Body of pancreas (tissue), 4 donors: ENCODE data around the gene PILRA. TPM values are rescaled to one million over a fixed set of nuclear protein-coding genes. Genes with fewer than 3 reads are reported as not detected.

Source experiments
- ATAC-seq: fragments of 150-250 bp; one replicate; pipeline ENCODE4 v1.9.1; 2016
- DNase-seq, 4 donors: peaks; one replicate each; pipeline ENCODE4 v3.0.0-alpha.2; 2019
- H3K27ac ChIP-seq, 4 donors: fragments of 200-600 bp; sonication (generic); 1 replicate in 3 of 4; 2 replicates in 1 of 4; pipeline versions ENCODE4 v1.5.1 to v1.6.1; 2016 to 2019; ENCODE audit warnings: mild to moderate bottlenecking in 1 of 4, mixed read lengths in 1 of 4, moderate library complexity in 1 of 4
- H3K27me3 ChIP-seq, 2 donors: fragments of 200-600 bp; sonication (generic); one replicate each; pipeline ENCODE4 v1.6.0; 2016; ENCODE audit warnings: mild to moderate bottlenecking in 1 of 2
- H3K36me3 ChIP-seq, 2 donors: fragments of 200-600 bp; sonication (generic); replicated peaks in 1 of 2; 2 replicates each; pipeline ENCODE4 v1.5.1; 2016; ENCODE audit warnings: low read depth in 2 of 2; ENCODE audit not compliant: insufficient read depth in 1 of 2
- H3K4me1 ChIP-seq: fragments of 200-600 bp; sonication (generic); one replicate; pipeline ENCODE4 v1.6.0; 2016
- H3K4me3 ChIP-seq, 2 donors: fragments of 200-600 bp; sonication (generic); 1 replicate in 1 of 2; 2 replicates in 1 of 2; pipeline ENCODE4 v1.5.1; 2016 to 2019
- H3K9me3 ChIP-seq, 3 donors: fragments of 200-600 bp; sonication (generic); 1 replicate in 2 of 3; 2 replicates in 1 of 3; pipeline ENCODE4 v1.5.1; 2016
- POLR2A ChIP-seq, 3 donors: fragments of 450-650 bp; IDR thresholded peaks; one replicate each; pipeline ENCODE4 v1.6.1; 2016; ENCODE audit warnings: antibody characterized with exemption in 3 of 3, mild to moderate bottlenecking in 2 of 3
- WGBS, 2 donors: methylation state at CpG; one replicate each; pipeline ENCODE4 v1.1.5; 2017; 5-methylcytosine and 5-hydroxymethylcytosine counted together
- intact Hi-C: fragments of 100-400 bp; cut with DNase I; formaldehyde crosslinking; loops from one replicate; pipeline ENCODE4 v1.15.1; 2023
- total RNA-seq, 2 donors: library from RNA; depleted of rRNA; stranded (reverse); fragments of >200 nt; gene quantifications; one replicate each; pipeline ENCODE4 v1.1.0, GENCODE V29; 2016
- TF ChIP-seq, protein P1 (sequence below), 7 experiments: fragments of 450-650 bp in 4 of 7; fragments of 200-600 bp in 3 of 7; sonication (generic) in 3 of 7; IDR thresholded peaks; one replicate each; pipeline ENCODE4 v1.5.1; 2016 to 2019; ENCODE audit warnings: antibody characterized with exemption in 7 of 7

The PILRA gene
- total RNA-seq, 2 donors from 2014 or later = 7.0 TPM; not detected in 1

DNA sequence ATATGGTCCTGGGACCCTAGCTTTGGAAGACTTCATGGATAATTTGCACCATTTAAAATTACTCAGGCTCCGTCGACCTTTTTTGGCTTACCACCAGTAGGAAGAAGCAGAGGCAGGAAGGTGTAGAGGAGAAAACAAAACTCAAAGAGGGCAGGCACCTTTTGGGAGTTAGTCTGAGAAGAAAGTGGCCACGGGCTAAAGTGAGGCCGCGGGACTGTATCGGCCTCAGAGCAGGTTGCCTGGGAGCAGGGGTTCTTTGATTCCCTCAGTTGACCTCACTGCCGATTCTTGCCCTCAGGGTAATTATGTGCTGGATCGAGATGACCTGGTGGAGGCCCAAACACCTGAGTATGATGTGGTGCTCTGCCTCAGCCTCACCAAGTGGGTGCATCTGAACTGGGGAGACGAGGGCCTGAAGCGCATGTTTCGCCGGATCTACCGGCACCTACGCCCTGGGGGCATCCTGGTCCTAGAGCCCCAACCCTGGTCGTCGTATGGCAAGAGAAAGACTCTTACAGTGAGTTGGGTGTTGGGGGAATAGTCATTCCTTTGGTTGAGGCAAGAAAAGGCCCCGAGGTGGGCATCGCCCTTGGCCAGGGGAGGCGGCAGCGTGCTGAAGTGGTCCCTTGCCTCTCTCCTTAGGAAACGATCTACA is 59.5 kb downstream of the PILRA start:
- no peak for TF ChIP-seq POLR2A (IDR thresholded peaks at IDR 0.05)
- TF ChIP-seq, protein P1, sequence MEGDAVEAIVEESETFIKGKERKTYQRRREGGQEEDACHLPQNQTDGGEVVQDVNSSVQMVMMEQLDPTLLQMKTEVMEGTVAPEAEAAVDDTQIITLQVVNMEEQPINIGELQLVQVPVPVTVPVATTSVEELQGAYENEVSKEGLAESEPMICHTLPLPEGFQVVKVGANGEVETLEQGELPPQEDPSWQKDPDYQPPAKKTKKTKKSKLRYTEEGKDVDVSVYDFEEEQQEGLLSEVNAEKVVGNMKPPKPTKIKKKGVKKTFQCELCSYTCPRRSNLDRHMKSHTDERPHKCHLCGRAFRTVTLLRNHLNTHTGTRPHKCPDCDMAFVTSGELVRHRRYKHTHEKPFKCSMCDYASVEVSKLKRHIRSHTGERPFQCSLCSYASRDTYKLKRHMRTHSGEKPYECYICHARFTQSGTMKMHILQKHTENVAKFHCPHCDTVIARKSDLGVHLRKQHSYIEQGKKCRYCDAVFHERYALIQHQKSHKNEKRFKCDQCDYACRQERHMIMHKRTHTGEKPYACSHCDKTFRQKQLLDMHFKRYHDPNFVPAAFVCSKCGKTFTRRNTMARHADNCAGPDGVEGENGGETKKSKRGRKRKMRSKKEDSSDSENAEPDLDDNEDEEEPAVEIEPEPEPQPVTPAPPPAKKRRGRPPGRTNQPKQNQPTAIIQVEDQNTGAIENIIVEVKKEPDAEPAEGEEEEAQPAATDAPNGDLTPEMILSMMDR (IDR thresholded peaks at IDR 0.05) = no peak
- ATAC-seq = no peak
- DNase-seq = no peak
- Histone ChIP-seq H3K4me1 (peaks cover 51% of the 10 kb centered on the region), H3K4me3 (no peak overlapping the region), H3K9me3 (no peaks in the 10 kb centered on the region), H3K27ac (peak overlapping the region in 2 of 4 donors; percentile 14 to 23), H3K27me3 (no peaks in the 10 kb centered on the region), H3K36me3 (peaks cover 0 to 8% of the 10 kb centered on the region in 2 donors)
- WGBS, 2 donors = 86 to 89% methylated on average over 21 of the region's 21 CpGs
- intact Hi-C loops = no loop called here

- DNase-seq (no peak), ATAC-seq (no peak)
- TF ChIP-seq, protein P1 (IDR thresholded peaks at IDR 0.05) = no peak
- no peak for TF ChIP-seq POLR2A (IDR thresholded peaks at IDR 0.05)
- H3K9me3 ChIP-seq = no peaks in the 10 kb centered on the region
- H3K27ac ChIP-seq = peak overlapping the region in 1 of 4 donors; percentile 23
- H3K36me3 ChIP-seq = peaks cover 0 to 8% of the 10 kb centered on the region in 2 donors
- 71 to 77% methylated on average over 4 of the region's 4 CpGs for WGBS, 2 donors
- H3K27me3 ChIP-seq = no peaks in the 10 kb centered on the region
- intact Hi-C loops = no loop called here
- no peak overlapping the region for H3K4me3 ChIP-seq
- H3K4me1 ChIP-seq = peaks cover 47% of the 10 kb centered on the region
Observed at GRCh38 chr7:100433276-100433591, 59.9 kb downstream of the PILRA start.

DNA sequence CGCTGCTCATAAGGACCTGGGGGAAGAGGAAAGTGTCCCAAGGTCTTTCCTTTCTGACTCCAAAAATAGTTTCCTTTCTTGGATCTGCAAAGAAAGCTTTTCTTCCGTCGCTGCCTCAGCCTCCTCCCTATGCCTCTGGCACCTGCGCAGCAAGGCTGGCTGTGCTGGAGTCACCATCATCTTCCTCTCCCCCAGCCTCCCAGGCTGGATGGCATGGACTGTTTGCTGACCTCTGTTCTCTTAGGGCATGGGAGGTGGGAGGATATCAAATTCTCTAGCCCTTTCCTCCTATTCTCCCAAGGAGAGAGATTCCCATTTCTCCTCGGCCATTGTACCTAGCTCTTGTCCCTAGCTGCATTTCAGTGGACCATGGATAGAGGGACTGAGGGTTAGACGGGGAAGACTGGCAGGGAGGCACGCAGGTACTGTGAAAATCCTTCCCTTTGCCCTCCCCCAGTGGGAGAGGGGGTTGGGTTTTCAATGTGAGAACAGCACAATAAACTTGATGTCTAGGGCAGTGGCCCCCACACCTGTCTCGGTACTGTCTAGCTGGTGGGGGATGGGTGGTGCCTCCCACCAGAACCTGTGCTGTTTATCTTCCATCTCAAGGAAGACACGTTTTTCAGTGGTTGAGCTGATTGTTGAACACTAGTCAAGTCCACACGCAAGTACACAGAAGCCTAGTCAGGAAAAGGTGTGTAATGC is 60.5 kb downstream of the PILRA start:
- H3K36me3 ChIP-seq = peaks cover 0 to 8% of the 10 kb centered on the region in 2 donors
- peaks cover 47% of the 10 kb centered on the region for H3K4me1 ChIP-seq
- WGBS, 2 donors = 78 to 83% methylated on average over 9 to 10 of the region's 10 CpGs
- no peak overlapping the region for H3K4me3 ChIP-seq
- peak in 1 of 4 donors; percentile 6 for DNase-seq
- no peaks in the 10 kb centered on the region for H3K9me3 ChIP-seq
- no peaks in the 10 kb centered on the region for H3K27me3 ChIP-seq
- intact Hi-C loops = no loop called here
- peak overlapping the region in 1 of 4 donors; percentile 23 for H3K27ac ChIP-seq
- TF ChIP-seq, protein P1 (IDR thresholded peaks at IDR 0.05) = no peak
- no peak for TF ChIP-seq POLR2A (IDR thresholded peaks at IDR 0.05)
- ATAC-seq = no peak

DNA sequence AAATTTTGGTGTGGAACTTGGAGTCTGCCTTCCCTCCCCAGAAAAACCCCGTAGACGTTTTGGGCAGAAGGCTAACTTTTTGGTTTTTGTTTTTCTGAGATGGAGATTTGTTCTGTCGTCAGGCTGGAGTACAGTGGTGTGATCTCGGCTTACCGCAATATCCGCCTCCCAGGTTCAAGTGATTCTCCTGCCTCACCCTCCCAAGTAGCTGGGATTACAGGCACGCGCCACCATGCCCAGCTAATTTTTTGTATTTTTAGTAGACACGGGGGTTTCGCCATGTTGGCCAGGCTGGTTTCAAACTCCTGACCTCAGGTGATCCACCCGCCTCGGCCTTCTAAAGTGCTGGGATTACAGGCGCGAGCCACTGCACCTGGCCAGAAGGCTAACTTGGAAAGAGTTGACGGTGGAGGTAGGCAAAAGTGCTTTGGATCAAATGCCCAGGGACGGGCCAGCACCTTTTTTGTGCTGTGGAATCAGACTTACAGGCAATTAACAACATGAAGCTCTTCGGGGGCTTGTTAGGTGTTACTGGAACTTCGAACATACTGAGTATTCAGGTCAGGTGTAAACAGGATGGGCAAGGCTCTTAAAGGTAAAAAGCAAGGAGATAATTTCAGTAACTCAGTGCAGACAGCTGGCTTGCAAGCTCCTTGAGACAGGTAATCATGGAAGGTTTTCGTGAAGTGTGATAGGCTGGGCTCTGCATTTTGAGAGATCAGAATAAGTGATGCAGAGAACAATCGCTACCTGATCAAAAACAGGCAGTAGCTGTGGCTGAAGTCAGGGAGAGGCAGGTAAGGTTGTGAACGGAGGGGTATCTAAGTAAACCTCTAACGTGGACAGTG is 61.2 kb downstream of the PILRA start:
- no peaks in the 10 kb centered on the region for H3K27me3 ChIP-seq
- no peaks in the 10 kb centered on the region for H3K9me3 ChIP-seq
- 77 to 79% methylated on average over 22 of the region's 22 CpGs for WGBS, 2 donors
- intact Hi-C loops = no loop called here
- peaks cover 0 to 8% of the 10 kb centered on the region in 2 donors for H3K36me3 ChIP-seq
- no peak overlapping the region for H3K4me3 ChIP-seq
- DNase-seq (peak in 1 of 4 donors; percentile 10), ATAC-seq (no peak)
- peak overlapping the region in 2 of 4 donors; percentile 89 to 94 for H3K27ac ChIP-seq
- H3K4me1 ChIP-seq = peaks cover 47% of the 10 kb centered on the region
- no peak for TF ChIP-seq POLR2A (IDR thresholded peaks at IDR 0.05)
- TF ChIP-seq, protein P1 (IDR thresholded peaks at IDR 0.05) = no peak
